HepG2 (cell line): ENCODE measurements around the gene SERPINI1. TPM values are rescaled to one million over a fixed set of nuclear protein-coding genes. Genes with fewer than 3 reads are reported as not detected.
A peak's percentile ranks its signal among the peaks of the same experiment; 100 is the strongest.

Experiments
- ATAC-seq: fragments of 200-7000 bp; cut with Tn5 transposase; 3 replicates; pipeline ENCODE4 v1.9.1; 2020; ENCODE audit warnings: mild to moderate bottlenecking, moderate library complexity
- BruUV-seq: library from RNA; stranded (reverse); fragments of 400-500 nt; replicated peaks from 2 replicates; lab custom pipeline; 2021; lab: Mats Ljungman, UMichigan
- CTCF ChIA-PET: fragments of 300-600 bp; formaldehyde crosslinking; extraction: SDS; loops from one replicate; lab custom pipeline; 2021; ENCODE audit warnings: low total read pairs, inconsistent platforms, low intra/inter-chr PET ratio; lab: Yijun Ruan, JAX
- POLR2A ChIA-PET: fragments of 350-600 bp; sonication (Branson Sonifier 250); formaldehyde crosslinking; loops from one replicate; lab custom pipeline; 2020; ENCODE audit warnings: antibody characterized with exemption, inconsistent platforms; lab: Yijun Ruan, JAX
- DNase-seq: peaks from one replicate; pipeline ENCODE4 v3.0.0-alpha.2; 2015; ENCODE audit warnings: low spot score
- FAIRE-seq: peaks from 3 replicates; lab custom pipeline; 2011; peaks lifted over from hg19 to GRCh38; lab: Jason Lieb, UNC
- H2AFZ ChIP-seq: one replicate; pipeline ENCODE4 v1.6.1; 2011; ENCODE audit warnings: low read length, inconsistent platforms
- H3K27ac ChIP-seq: fragments of 300-600 bp; 3 replicates; pipeline ENCODE4 v1.8.0; 2011; ENCODE audit warnings: mixed run types, mild to moderate bottlenecking, mixed read lengths, low read length, inconsistent platforms; ENCODE audit not compliant: insufficient read depth; ENCODE audit errors: extremely low read length
- H3K27me3 ChIP-seq, 2 experiments: fragments of 200-600 bp in 1 of 2; 2 replicates in 1 of 2; 3 replicates in 1 of 2; pipeline versions ENCODE4 v1.6.0 to v1.8.0; 2011; ENCODE audit warnings: low read length in 2 of 2, mild to moderate bottlenecking in 2 of 2, moderate library complexity in 2 of 2, inconsistent platforms in 1 of 2; ENCODE audit not compliant: insufficient read depth in 2 of 2, control insufficient read depth in 1 of 2
- H3K36me3 ChIP-seq, 2 experiments: fragments of 200-600 bp in 1 of 2; replicated peaks in 1 of 2; 2 replicates in 1 of 2; 3 replicates in 1 of 2; pipeline versions ENCODE4 v1.5.1 to v1.8.0; 2011; ENCODE audit warnings: low read length in 2 of 2, inconsistent platforms in 1 of 2; ENCODE audit not compliant: insufficient read depth in 2 of 2, control insufficient read depth in 1 of 2
- H3K4me1 ChIP-seq: 2 replicates; pipeline ENCODE4 v1.5.1; 2012; ENCODE audit warnings: low read length, inconsistent platforms; ENCODE audit not compliant: insufficient read depth
- H3K4me2 ChIP-seq: 2 replicates; pipeline ENCODE4 v1.6.0; 2011; ENCODE audit warnings: low read depth, low read length, inconsistent platforms
- H3K4me3 ChIP-seq, 3 experiments: fragments of 200-600 bp in 1 of 3; sonication (generic), shearing (Covaris generic) in 1 of 3; replicated peaks in 1 of 3; 2 replicates each; pipeline ENCODE4 v1.5.1; 2011 to 2016; ENCODE audit warnings: low read length in 3 of 3, inconsistent platforms in 2 of 3, low read depth in 2 of 3, mild to moderate bottlenecking in 2 of 3, control low read depth in 1 of 3, mixed read lengths in 1 of 3; ENCODE audit not compliant: insufficient read depth in 1 of 3
- H3K79me2 ChIP-seq: one replicate; pipeline ENCODE4 v1.6.1; 2011; ENCODE audit warnings: low read length, inconsistent platforms; ENCODE audit not compliant: insufficient read depth
- H3K9ac ChIP-seq: 2 replicates; pipeline ENCODE4 v1.6.0; 2011; ENCODE audit warnings: mild to moderate bottlenecking, low read depth, low read length, inconsistent platforms; ENCODE audit not compliant: insufficient read depth
- H3K9me3 ChIP-seq: 2 replicates; pipeline ENCODE4 v1.5.1; 2012; ENCODE audit warnings: mild to moderate bottlenecking, low read length
- H4K20me1 ChIP-seq: 2 replicates; pipeline ENCODE4 v1.6.0; 2011; ENCODE audit warnings: inconsistent platforms, mild to moderate bottlenecking, low read length, moderate library complexity; ENCODE audit not compliant: insufficient read depth
- MIER2 ChIP-seq: IDR thresholded peaks from 2 replicates; pipeline ENCODE4 v1.6.1; 2016; ENCODE audit warnings: missing biosample characterization, missing genetic modification reagents
- STAG1 ChIP-seq: sonication (generic); formaldehyde crosslinking; IDR thresholded peaks from 2 replicates; pipeline ENCODE4 v1.4.0; 2020; ENCODE audit warnings: missing genetic modification reagents
- ZBTB38 ChIP-seq: sonication (generic); formaldehyde crosslinking; IDR thresholded peaks from 2 replicates; pipeline ENCODE4 v1.5.1; 2020; ENCODE audit warnings: mild to moderate bottlenecking, missing genetic modification reagents
- ZNF644 ChIP-seq: IDR thresholded peaks from 2 replicates; pipeline ENCODE4 v1.6.1; 2016; ENCODE audit warnings: low read depth
- WGBS: methylation state at CpG from one replicate; pipeline ENCODE4 v1.1.6; 2017; ENCODE audit warnings: low lambda C conversion rate; 5-methylcytosine and 5-hydroxymethylcytosine counted together
- in situ Hi-C: cut with HindIII; loops from 2 replicates; pipeline ENCODE4 v1.10.0; 2017; ENCODE audit warnings: low pct_unique_long_range_greater_than_20kb; ENCODE audit not compliant: extremely low pct_ligation_motif_present
- intact Hi-C: fragments of 100-400 bp; cut with micrococcal nuclease; formaldehyde crosslinking; loops from one replicate; pipeline ENCODE4 v1.10.0; 2022; ENCODE audit not compliant: unreplicated experiment
- polyA plus RNA-seq, 8 experiments: library from polyadenylated mRNA; depleted of rRNA in 3 of 8; stranded (reverse) in 7 of 8; unstranded in 1 of 8; fragments of >200 nt; fragmentation: Illumina TruSeq in 4 of 8; extraction: Trizol in 4 of 8; gene quantifications; 2 replicates each; pipeline versions ENCODE4 v1.2.1 to v1.2.3, GENCODE V29; 2011 to 2016; ENCODE audit warnings: low read depth in 4 of 8, missing spikeins in 1 of 8, mixed read lengths in 1 of 8; ENCODE audit not compliant: insufficient read depth in 1 of 8
- total RNA-seq, 5 experiments: library from RNA; depleted of rRNA; stranded (reverse); fragments of >200 nt; fragmentation: Illumina TruSeq; extraction: Trizol; gene quantifications; 2 replicates each; pipeline ENCODE4 v1.2.3, GENCODE V29; 2016; ENCODE audit warnings: low read depth in 1 of 5
- TF ChIP-seq, protein P1 (sequence below): sonication (generic); formaldehyde crosslinking; IDR thresholded peaks from 2 replicates; pipeline ENCODE4 v1.5.1; 2020; ENCODE audit warnings: missing genetic modification reagents, mild to moderate bottlenecking, borderline replicate concordance

The SERPINI1 gene
- total and polyA plus RNA-seq, 2 of the 13 experiments (the other 11 are each of a cell fraction or from before 2014, with no cell fraction given) = 14.7 to 58.0 TPM

- TF ChIP-seq ZNF644 (CRISPR knock-in tag) (0 out of 2 replicates have a peak, but pooled peaks have one; percentile 13), STAG1 (peak; percentile 63), MIER2 (CRISPR knock-in tag) (no peak)
Observed at GRCh38 chr3:167740961-167741587, 5.6 kb downstream of the SERPINI1 start (continued).

GRCh38 chr3:167742338-167742737, 6.8 kb downstream of the SERPINI1 start:
- no peak for DNase-seq
- H3K79me2 ChIP-seq = peaks cover 17% of the 10 kb centered on the region
- peaks cover 40% of the 10 kb centered on the region for H3K4me1 ChIP-seq
- no peak overlapping the region for H2AFZ ChIP-seq
- H3K36me3 ChIP-seq = no peaks in the 10 kb centered on the region
- BruUV-seq = no TSS peak
- H4K20me1 ChIP-seq = no peaks in the 10 kb centered on the region
- ATAC-seq = no peak
- no peak for TF ChIP-seq ZBTB38 (CRISPR knock-in tag)
- TF ChIP-seq, protein P1, sequence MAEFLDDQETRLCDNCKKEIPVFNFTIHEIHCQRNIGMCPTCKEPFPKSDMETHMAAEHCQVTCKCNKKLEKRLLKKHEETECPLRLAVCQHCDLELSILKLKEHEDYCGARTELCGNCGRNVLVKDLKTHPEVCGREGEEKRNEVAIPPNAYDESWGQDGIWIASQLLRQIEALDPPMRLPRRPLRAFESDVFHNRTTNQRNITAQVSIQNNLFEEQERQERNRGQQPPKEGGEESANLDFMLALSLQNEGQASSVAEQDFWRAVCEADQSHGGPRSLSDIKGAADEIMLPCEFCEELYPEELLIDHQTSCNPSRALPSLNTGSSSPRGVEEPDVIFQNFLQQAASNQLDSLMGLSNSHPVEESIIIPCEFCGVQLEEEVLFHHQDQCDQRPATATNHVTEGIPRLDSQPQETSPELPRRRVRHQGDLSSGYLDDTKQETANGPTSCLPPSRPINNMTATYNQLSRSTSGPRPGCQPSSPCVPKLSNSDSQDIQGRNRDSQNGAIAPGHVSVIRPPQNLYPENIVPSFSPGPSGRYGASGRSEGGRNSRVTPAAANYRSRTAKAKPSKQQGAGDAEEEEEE (CRISPR knock-in tag) = no peak
- TF ChIP-seq, all 625 proteins: peak for 0
- FAIRE-seq = no peak
- WGBS = 92% methylated on average over 2 of the region's 2 CpGs
- no peak overlapping the region for H3K4me3 ChIP-seq
- H3K4me2 ChIP-seq = no peak overlapping the region
- CTCF ChIA-PET = no interaction called here
- intact Hi-C loops (no loop called here), in situ Hi-C loops (no loop called here)
- no peak overlapping the region for H3K9ac ChIP-seq
- H3K9me3 ChIP-seq = no peaks in the 10 kb centered on the region
- no peaks in the 10 kb centered on the region; a peak in 1 of 5 replicates for H3K27me3 ChIP-seq
- H3K27ac ChIP-seq = no peak overlapping the region
- POLR2A ChIA-PET = no interaction called here
